Stomach (tissue), 9 donors: ENCODE data around the gene LYRM2. TPM values are rescaled to one million over a fixed set of nuclear protein-coding genes. Genes with fewer than 3 reads are reported as not detected.

Experiments used
- DNase-seq, 2 donors: peaks; one replicate each; pipeline versions ENCODE4 v3.0.0 to v3.0.0-alpha.2; 2013 to 2019
- H3K27ac ChIP-seq, 5 donors: fragments of 200-600 bp in 4 of 5; sonication (generic) in 4 of 5; one replicate each; pipeline ENCODE4 v1.5.1; 2013 to 2019; ENCODE audit warnings: mild to moderate bottlenecking in 1 of 5, moderate library complexity in 1 of 5
- H3K27me3 ChIP-seq, 3 donors: fragments of 200-600 bp; sonication (generic); one replicate each; pipeline ENCODE4 v1.5.1; 2017 to 2019; ENCODE audit warnings: mixed run types in 1 of 3
- H3K36me3 ChIP-seq, 4 donors: fragments of 200-600 bp; sonication (generic); 1 replicate in 3 of 4; 2 replicates in 1 of 4; pipeline ENCODE4 v1.5.1; 2016 to 2019
- H3K4me1 ChIP-seq, 4 donors: fragments of 200-600 bp; sonication (generic); one replicate each; pipeline ENCODE4 v1.5.1; 2016 to 2019
- H3K4me3 ChIP-seq, 4 donors: fragments of 200-600 bp; sonication (generic) in 3 of 4; one replicate each; pipeline ENCODE4 v1.5.1; 2016 to 2019; ENCODE audit warnings: mild to moderate bottlenecking in 1 of 4
- H3K9me3 ChIP-seq, 4 donors: fragments of 200-600 bp; sonication (generic); one replicate each; pipeline ENCODE4 v1.5.1; 2016 to 2019
- EP300 ChIP-seq: sonication (generic); formaldehyde crosslinking; IDR thresholded peaks from one replicate; pipeline ENCODE4 v1.6.1; 2017; ENCODE audit warnings: antibody characterized with exemption
- POLR2A ChIP-seq, 4 donors: fragments of 450-650 bp; IDR thresholded peaks; one replicate each; pipeline ENCODE4 v1.6.1; 2016; ENCODE audit warnings: antibody characterized with exemption in 4 of 4, control low read depth in 2 of 4, mild to moderate bottlenecking in 1 of 4, moderate library complexity in 1 of 4
- POLR2AphosphoS5 ChIP-seq, 3 donors: sonication (generic); formaldehyde crosslinking; IDR thresholded peaks; one replicate each; pipeline ENCODE4 v1.6.1; 2016; ENCODE audit warnings: antibody characterized with exemption in 3 of 3
- WGBS, 5 donors: extraction: QIAGEN DNeasy Blood & Tissue Kit in 3 of 5; methylation state at CpG; one replicate each; pipeline versions ENCODE4 v1.1.5 to v1.1.7; 2013 to 2018; 5-methylcytosine and 5-hydroxymethylcytosine counted together
- intact Hi-C: fragments of 100-400 bp; cut with DNase I; formaldehyde crosslinking; loops from one replicate; pipeline ENCODE4 v1.15.1; 2023; ENCODE audit warnings: low total_unique reads
- polyA plus RNA-seq, 3 donors: library from polyadenylated mRNA; stranded (reverse); fragments of 200-250 nt; gene quantifications; one replicate each; pipeline ENCODE4 v1.2.3, GENCODE V29; 2013
- total RNA-seq, 5 donors: library from RNA; depleted of rRNA; stranded (reverse); fragments of >200 nt; gene quantifications; one replicate each; pipeline versions ENCODE4 v1.1.0 to v1.2.3, GENCODE V29; 2014 to 2016
- TF ChIP-seq, protein P1 (sequence below), 7 experiments: fragments of 450-650 bp in 4 of 7; fragments of 200-600 bp in 3 of 7; sonication (generic) in 3 of 7; IDR thresholded peaks; one replicate each; pipeline ENCODE4 v1.5.1; 2016 to 2019; ENCODE audit warnings: antibody characterized with exemption in 7 of 7, control low read depth in 2 of 7, mild to moderate bottlenecking in 1 of 7
- donor health status: healthy with polysubstance abuse.
- donor health status: Bipolar disorder and iron deficiency.
- donor health status: healthy.

LYRM2 gene
- total and polyA plus RNA-seq, 8 donors = 1.4 to 26.7 (median 13.0) TPM

DNA sequence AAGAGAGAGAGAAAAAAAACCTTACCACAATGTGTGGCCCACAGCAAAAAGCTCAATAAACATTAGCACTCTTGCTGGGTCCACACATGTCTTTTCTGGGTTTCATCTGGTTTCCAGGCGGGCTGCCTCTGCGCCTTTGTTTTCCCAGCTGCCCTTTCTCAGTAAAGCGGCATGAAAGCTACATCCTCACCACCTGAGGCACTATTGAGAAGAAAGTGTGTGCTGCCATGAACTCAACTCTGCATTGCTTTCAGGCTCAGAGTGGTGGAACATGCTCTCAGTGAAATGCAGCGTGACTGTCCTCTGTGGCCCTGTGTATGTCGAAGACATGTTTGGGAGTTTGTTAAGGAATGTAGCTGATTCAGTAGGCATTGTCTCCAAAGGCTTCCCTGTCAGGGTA lies 102.3 kb downstream of the LYRM2 start:
- 79 to 90% (median 84%) methylated on average over 5 of the region's 5 CpGs for WGBS, 5 donors
- H3K4me1 ChIP-seq = no peaks in the 10 kb centered on the region
- no peaks in the 10 kb centered on the region for H3K36me3 ChIP-seq
- no peak for DNase-seq
- no peak overlapping the region for H3K4me3 ChIP-seq
- TF ChIP-seq POLR2A (IDR thresholded peaks at IDR 0.05) (no peak), POLR2AphosphoS5 (IDR thresholded peaks at IDR 0.05) (no peak), EP300 (no peak)
- TF ChIP-seq, protein P1, sequence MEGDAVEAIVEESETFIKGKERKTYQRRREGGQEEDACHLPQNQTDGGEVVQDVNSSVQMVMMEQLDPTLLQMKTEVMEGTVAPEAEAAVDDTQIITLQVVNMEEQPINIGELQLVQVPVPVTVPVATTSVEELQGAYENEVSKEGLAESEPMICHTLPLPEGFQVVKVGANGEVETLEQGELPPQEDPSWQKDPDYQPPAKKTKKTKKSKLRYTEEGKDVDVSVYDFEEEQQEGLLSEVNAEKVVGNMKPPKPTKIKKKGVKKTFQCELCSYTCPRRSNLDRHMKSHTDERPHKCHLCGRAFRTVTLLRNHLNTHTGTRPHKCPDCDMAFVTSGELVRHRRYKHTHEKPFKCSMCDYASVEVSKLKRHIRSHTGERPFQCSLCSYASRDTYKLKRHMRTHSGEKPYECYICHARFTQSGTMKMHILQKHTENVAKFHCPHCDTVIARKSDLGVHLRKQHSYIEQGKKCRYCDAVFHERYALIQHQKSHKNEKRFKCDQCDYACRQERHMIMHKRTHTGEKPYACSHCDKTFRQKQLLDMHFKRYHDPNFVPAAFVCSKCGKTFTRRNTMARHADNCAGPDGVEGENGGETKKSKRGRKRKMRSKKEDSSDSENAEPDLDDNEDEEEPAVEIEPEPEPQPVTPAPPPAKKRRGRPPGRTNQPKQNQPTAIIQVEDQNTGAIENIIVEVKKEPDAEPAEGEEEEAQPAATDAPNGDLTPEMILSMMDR (IDR thresholded peaks at IDR 0.05) = no peak
- no peaks in the 10 kb centered on the region for H3K27me3 ChIP-seq
- intact Hi-C loops = no loop called here
- H3K27ac ChIP-seq = no peak overlapping the region
- no peaks in the 10 kb centered on the region for H3K9me3 ChIP-seq

DNA sequence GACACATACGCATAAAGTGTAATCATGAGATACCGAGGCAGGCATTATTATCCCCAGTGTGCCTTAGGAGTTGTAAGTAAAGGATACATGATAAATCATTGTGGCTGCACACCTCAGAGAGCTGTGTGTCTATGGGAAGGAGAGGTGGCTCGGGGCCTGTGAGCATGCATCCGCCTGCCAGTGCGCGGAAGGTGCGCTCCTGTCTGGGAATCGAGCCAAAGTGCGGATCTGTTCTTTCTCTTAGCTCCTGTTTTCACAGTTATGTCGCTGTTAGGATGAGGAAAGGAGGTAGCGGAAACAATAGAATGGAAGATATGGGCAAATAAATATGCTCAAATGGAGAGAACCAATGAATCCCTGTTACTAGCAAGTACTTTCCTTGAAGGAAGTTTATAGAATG lies 107.6 kb downstream of the LYRM2 start:
- no peak overlapping the region for H3K27ac ChIP-seq
- no peaks in the 10 kb centered on the region for H3K4me1 ChIP-seq
- H3K36me3 ChIP-seq = no peaks in the 10 kb centered on the region
- H3K9me3 ChIP-seq = no peaks in the 10 kb centered on the region
- WGBS, 5 donors = 81 to 97% (median 92%) methylated on average over 11 of the region's 11 CpGs
- intact Hi-C loops = no loop called here
- no peaks in the 10 kb centered on the region for H3K27me3 ChIP-seq
- TF ChIP-seq, protein P1 (IDR thresholded peaks at IDR 0.05) = no peak
- TF ChIP-seq EP300 (no peak), POLR2A (IDR thresholded peaks at IDR 0.05) (no peak), POLR2AphosphoS5 (IDR thresholded peaks at IDR 0.05) (no peak)
- peak in 1 of 2 donors; percentile 44 for DNase-seq
- no peak overlapping the region for H3K4me3 ChIP-seq

- Histone ChIP-seq H3K4me3 (no peak overlapping the region), H3K9me3 (no peaks in the 10 kb centered on the region), H3K27ac (no peak overlapping the region), H3K27me3 (no peaks in the 10 kb centered on the region), H3K4me1 (peaks cover 0 to 4% (median 0%) of the 10 kb centered on the region in 4 donors), H3K36me3 (no peaks in the 10 kb centered on the region)
- TF ChIP-seq, protein P1 (IDR thresholded peaks at IDR 0.05) = no peak
- no peak for TF ChIP-seq EP300
- TF ChIP-seq POLR2AphosphoS5 (IDR thresholded peaks at IDR 0.05) = no peak
- TF ChIP-seq POLR2A (IDR thresholded peaks at IDR 0.05) = no peak
- intact Hi-C loops = no loop called here
- no peak for DNase-seq
These were observed 109.7 kb downstream of the LYRM2 start for GRCh38 chr6:89528866-89529265.

GRCh38 chr6:89527634-89528033 lies 110.9 kb downstream of the LYRM2 start:
- intact Hi-C loops = no loop called here
- H3K27ac ChIP-seq = no peak overlapping the region
- no peak for DNase-seq
- no peaks in the 10 kb centered on the region for H3K9me3 ChIP-seq
- H3K4me3 ChIP-seq = no peak overlapping the region
- H3K36me3 ChIP-seq = no peaks in the 10 kb centered on the region
- no peaks in the 10 kb centered on the region for H3K27me3 ChIP-seq
- H3K4me1 ChIP-seq = peaks cover 0 to 4% (median 0%) of the 10 kb centered on the region in 4 donors
- WGBS, 5 donors = 87 to 96% (median 89%) methylated on average over 2 of the region's 2 CpGs
- TF ChIP-seq POLR2A (IDR thresholded peaks at IDR 0.05) = no peak

DNA sequence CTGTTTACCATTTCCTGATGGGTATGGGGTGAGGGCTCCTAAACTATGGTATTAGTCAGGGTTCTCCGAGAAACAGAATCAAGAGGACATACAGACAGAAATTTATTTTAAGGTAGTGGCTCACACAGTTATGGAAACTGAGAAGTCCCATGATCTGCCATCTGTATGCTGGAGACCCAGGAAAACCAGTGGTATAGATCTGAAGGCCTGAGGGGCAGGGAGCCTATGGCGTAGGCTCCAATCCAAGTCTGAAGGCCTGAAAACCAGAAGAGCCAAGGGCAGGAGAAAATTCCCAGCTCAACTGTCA lies 112.0 kb downstream of the LYRM2 start:
- Histone ChIP-seq H3K27me3 (no peaks in the 10 kb centered on the region), H3K4me3 (no peak overlapping the region), H3K27ac (no peak overlapping the region), H3K36me3 (no peaks in the 10 kb centered on the region), H3K9me3 (no peaks in the 10 kb centered on the region), H3K4me1 (peaks cover 0 to 4% (median 0%) of the 10 kb centered on the region in 4 donors)
- 94 to 98% (median 95%) methylated on average over 2 of the region's 2 CpGs for whole genome bisulfite sequencing, 5 donors
- TF ChIP-seq, protein P1 (IDR thresholded peaks at IDR 0.05) = no peak
- no peak for TF ChIP-seq POLR2A (IDR thresholded peaks at IDR 0.05)
- TF ChIP-seq EP300 = no peak
- no peak for TF ChIP-seq POLR2AphosphoS5 (IDR thresholded peaks at IDR 0.05)
- no peak for DNase-seq
- intact Hi-C loops = no loop called here
